ENCODE measurements around the gene PTPRM. TPM values are rescaled to one million over a fixed set of nuclear protein-coding genes. Genes with fewer than 3 reads are reported as not detected.

PTPRM gene
- total RNA-seq, 1 experiment from 2014 or later = not detected

DNA sequence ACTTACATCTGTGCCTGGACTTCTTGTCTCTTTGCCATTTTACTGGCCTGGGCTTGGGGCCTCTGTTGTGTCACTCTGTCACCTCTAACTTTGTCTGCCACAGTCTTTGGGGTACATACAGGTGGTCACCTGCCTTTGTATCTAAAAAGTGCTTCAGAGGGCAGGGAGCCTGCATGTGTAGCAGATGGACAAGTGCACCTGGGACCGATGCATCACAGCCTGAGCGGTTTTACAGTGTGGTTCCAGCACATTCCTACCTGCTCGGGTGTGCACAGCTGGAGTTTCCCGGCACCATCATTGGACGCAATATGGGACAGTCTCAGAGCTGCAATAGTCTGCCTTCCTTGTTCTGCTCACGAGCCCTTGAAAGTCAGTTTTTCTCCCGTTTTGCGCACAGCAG lies 792.4 kb downstream of the PTPRM start:
- CTCF ChIA-PET = no interaction called here
- no peak for TF ChIP-seq EZH2 (IDR thresholded peaks at IDR 0.05; ENCODE audit: borderline replicate concordance, low read depth, low read length, poor library complexity, severe bottlenecking)
- TF ChIP-seq, protein P1, sequence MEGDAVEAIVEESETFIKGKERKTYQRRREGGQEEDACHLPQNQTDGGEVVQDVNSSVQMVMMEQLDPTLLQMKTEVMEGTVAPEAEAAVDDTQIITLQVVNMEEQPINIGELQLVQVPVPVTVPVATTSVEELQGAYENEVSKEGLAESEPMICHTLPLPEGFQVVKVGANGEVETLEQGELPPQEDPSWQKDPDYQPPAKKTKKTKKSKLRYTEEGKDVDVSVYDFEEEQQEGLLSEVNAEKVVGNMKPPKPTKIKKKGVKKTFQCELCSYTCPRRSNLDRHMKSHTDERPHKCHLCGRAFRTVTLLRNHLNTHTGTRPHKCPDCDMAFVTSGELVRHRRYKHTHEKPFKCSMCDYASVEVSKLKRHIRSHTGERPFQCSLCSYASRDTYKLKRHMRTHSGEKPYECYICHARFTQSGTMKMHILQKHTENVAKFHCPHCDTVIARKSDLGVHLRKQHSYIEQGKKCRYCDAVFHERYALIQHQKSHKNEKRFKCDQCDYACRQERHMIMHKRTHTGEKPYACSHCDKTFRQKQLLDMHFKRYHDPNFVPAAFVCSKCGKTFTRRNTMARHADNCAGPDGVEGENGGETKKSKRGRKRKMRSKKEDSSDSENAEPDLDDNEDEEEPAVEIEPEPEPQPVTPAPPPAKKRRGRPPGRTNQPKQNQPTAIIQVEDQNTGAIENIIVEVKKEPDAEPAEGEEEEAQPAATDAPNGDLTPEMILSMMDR (conservative IDR thresholded peaks at IDR 0.05; ENCODE audit: low read depth, low read length) = no peak
- no peaks in the 10 kb centered on the region for H3K36me3 ChIP-seq (ENCODE audit: insufficient read depth, low read length, poor library complexity, severe bottlenecking)
- no peaks in the 10 kb centered on the region for H3K9me3 ChIP-seq (ENCODE audit: low read depth, low read length, poor library complexity, severe bottlenecking)
- no peak overlapping the region for H3K27ac ChIP-seq (ENCODE audit: low read depth, low read length, poor library complexity, severe bottlenecking)
- intact Hi-C loops (cut with micrococcal nuclease; ENCODE audit: unreplicated experiment) = no loop called here
- POLR2A ChIA-PET (ENCODE audit: low non-redundant PET) = no interaction called here
- H3K4me3 ChIP-seq (ENCODE audit: low read depth, low read length, poor library complexity, severe bottlenecking) = no peak overlapping the region
- no peak for DNase-seq (ENCODE audit: low spot score)
- H3K27me3 ChIP-seq (replicated peaks; ENCODE audit: insufficient read depth, low read depth, low read length, poor library complexity) = peaks cover 88% of the 10 kb centered on the region
- H3K4me1 ChIP-seq (ENCODE audit: insufficient read depth, low read length, poor library complexity, severe bottlenecking) = no peaks in the 10 kb centered on the region
- BruUV-seq (replicated peaks) = no TSS peak

DNA sequence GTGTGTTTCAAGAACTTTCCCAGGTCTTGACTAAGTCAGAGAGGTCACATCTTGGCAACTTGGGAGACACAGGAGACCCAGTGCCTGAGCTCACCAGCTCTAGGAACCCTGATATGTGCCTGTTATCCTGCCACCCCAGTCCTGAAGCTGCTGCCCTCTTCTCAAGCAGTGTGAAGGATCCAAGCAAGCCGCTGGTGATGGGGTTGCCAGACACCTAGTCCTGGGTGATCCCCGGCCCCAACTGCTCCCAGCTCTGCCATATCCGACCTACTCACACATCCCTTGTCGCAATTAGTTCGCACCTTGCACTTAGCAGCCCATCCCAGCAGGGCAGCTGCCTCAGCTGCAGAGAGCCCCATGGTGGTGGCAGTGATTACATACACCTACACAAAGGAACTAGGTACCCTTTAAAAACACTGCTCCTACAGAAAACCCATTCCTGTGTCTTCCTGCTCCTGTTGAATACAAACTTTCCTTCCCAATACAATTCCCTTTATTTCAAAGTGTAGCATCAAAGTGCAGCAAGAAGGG lies 794.9 kb downstream of the PTPRM start:
- no peak for DNase-seq (ENCODE audit: low spot score)
- intact Hi-C loops (cut with micrococcal nuclease; ENCODE audit: unreplicated experiment) = no loop called here
- H3K4me1 ChIP-seq (ENCODE audit: insufficient read depth, low read length, poor library complexity, severe bottlenecking) = no peaks in the 10 kb centered on the region
- CTCF ChIA-PET = no interaction called here
- no peaks in the 10 kb centered on the region for H3K36me3 ChIP-seq (ENCODE audit: insufficient read depth, low read length, poor library complexity, severe bottlenecking)
- POLR2A ChIA-PET (ENCODE audit: low non-redundant PET) = no interaction called here
- peaks cover 100% of the 10 kb centered on the region for H3K27me3 ChIP-seq (replicated peaks; ENCODE audit: insufficient read depth, low read depth, low read length, poor library complexity)
- no peak for TF ChIP-seq EZH2 (IDR thresholded peaks at IDR 0.05; ENCODE audit: borderline replicate concordance, low read depth, low read length, poor library complexity, severe bottlenecking)
- H3K4me3 ChIP-seq (ENCODE audit: low read depth, low read length, poor library complexity, severe bottlenecking) = no peak overlapping the region
- no peaks in the 10 kb centered on the region for H3K9me3 ChIP-seq (ENCODE audit: low read depth, low read length, poor library complexity, severe bottlenecking)
- no TSS peak for BruUV-seq (replicated peaks)
- H3K27ac ChIP-seq (ENCODE audit: low read depth, low read length, poor library complexity, severe bottlenecking) = no peak overlapping the region

DNA sequence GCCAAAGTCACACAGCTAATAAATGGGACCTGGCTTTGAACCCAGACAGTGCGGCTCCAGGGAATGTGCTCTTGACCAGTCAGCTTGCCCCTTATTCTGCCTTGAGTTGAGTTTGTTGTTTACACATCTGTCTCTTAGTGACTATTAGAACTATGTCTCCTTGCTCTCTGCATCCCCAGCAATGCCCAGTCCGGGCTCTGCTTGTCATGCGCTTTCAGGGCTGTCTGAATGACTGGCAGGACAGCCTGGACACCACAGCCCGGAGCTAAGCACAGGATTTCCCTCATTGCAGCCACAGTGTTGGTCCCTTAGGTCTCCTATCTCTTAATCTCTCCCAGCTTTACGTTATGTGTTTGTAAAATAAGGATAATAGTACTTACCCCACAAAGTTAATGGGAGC lies 795.7 kb downstream of the PTPRM start:
- intact Hi-C loops (cut with micrococcal nuclease; ENCODE audit: unreplicated experiment) = no loop called here
- peaks cover 100% of the 10 kb centered on the region for H3K27me3 ChIP-seq (replicated peaks; ENCODE audit: insufficient read depth, low read depth, low read length, poor library complexity)
- ChIA-PET POLR2A (ENCODE audit: low non-redundant PET) (no interaction called here), CTCF (no interaction called here)
- BruUV-seq (replicated peaks) = no TSS peak
- H3K9me3 ChIP-seq (ENCODE audit: low read depth, low read length, poor library complexity, severe bottlenecking) = no peaks in the 10 kb centered on the region
- no peak for DNase-seq (ENCODE audit: low spot score)
- H3K4me1 ChIP-seq (ENCODE audit: insufficient read depth, low read length, poor library complexity, severe bottlenecking) = no peaks in the 10 kb centered on the region
- H3K36me3 ChIP-seq (ENCODE audit: insufficient read depth, low read length, poor library complexity, severe bottlenecking) = no peaks in the 10 kb centered on the region
- no peak for TF ChIP-seq EZH2 (IDR thresholded peaks at IDR 0.05; ENCODE audit: borderline replicate concordance, low read depth, low read length, poor library complexity, severe bottlenecking)
- TF ChIP-seq, protein P1 (conservative IDR thresholded peaks at IDR 0.05; ENCODE audit: low read depth, low read length) = no peak
- H3K4me3 ChIP-seq (ENCODE audit: low read depth, low read length, poor library complexity, severe bottlenecking) = no peak overlapping the region
- H3K27ac ChIP-seq (ENCODE audit: low read depth, low read length, poor library complexity, severe bottlenecking) = no peak overlapping the region

DNA sequence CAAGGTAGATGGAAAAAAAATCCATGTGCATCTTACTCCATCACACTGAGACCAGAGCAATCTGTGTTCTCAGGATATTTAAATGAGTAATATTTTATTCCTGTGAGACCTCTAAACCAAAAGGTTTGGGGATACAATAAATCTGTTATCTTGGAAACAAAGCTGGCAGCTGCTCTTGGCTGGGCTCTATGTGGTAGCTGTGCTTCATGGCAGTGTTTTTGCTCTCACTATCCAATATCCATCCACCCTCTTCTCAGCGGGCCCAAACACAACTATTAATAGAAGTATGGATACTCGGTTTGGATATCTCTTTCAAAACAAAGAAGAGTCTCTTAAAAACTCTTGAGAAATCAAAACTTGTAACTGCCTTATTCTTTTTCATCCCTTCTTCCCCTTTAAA lies 797.3 kb downstream of the PTPRM start:
- POLR2A ChIA-PET (ENCODE audit: low non-redundant PET) = no interaction called here
- Histone ChIP-seq H3K36me3 (ENCODE audit: insufficient read depth, low read length, poor library complexity, severe bottlenecking) (no peaks in the 10 kb centered on the region), H3K27me3 (replicated peaks; ENCODE audit: insufficient read depth, low read depth, low read length, poor library complexity) (peaks cover 100% of the 10 kb centered on the region), H3K27ac (ENCODE audit: low read depth, low read length, poor library complexity, severe bottlenecking) (no peak overlapping the region), H3K4me1 (ENCODE audit: insufficient read depth, low read length, poor library complexity, severe bottlenecking) (no peaks in the 10 kb centered on the region), H3K4me3 (ENCODE audit: low read depth, low read length, poor library complexity, severe bottlenecking) (no peak overlapping the region), H3K9me3 (ENCODE audit: low read depth, low read length, poor library complexity, severe bottlenecking) (no peaks in the 10 kb centered on the region)
- TF ChIP-seq, protein P1 (conservative IDR thresholded peaks at IDR 0.05; ENCODE audit: low read depth, low read length) = no peak
- TF ChIP-seq EZH2 (IDR thresholded peaks at IDR 0.05; ENCODE audit: borderline replicate concordance, low read depth, low read length, poor library complexity, severe bottlenecking) = no peak
- intact Hi-C loops (cut with micrococcal nuclease; ENCODE audit: unreplicated experiment) = no loop called here
- no TSS peak for BruUV-seq (replicated peaks)
- DNase-seq (ENCODE audit: low spot score) = no peak
- CTCF ChIA-PET = interaction anchor here (0.5 kb wide), 1 partner anchor 636 kb away, joined by 3 read pairs; no protein-coding TSS in a partner anchor
